Measurements from ENCODE around the gene TMUB2. TPM values are rescaled to one million over a fixed set of nuclear protein-coding genes. Genes with fewer than 3 reads are reported as not detected.

The TMUB2 gene
- total RNA-seq, 2 donors from 2014 or later = 28.1 to 28.8 TPM

GRCh38 chr17:44213403-44214229 lies 26.8 kb downstream of the TMUB2 start:
- Mint-ChIP-seq H3K36me3 (peaks cover 17% of the 10 kb centered on the region), H3K4me3 (no peak overlapping the region), H3K4me1 (ENCODE audit: low read depth in 2 of 2) (peaks cover 43 to 47% of the 10 kb centered on the region in 2 donors), H3K9me3 (no peaks in the 10 kb centered on the region), H3K27me3 (no peaks in the 10 kb centered on the region), H3K27ac (peak overlapping the region; percentile 11 to 15)
- no peak for DNase-seq (ENCODE audit: low spot score)
- no peak for ATAC-seq

- ATAC-seq (no peak), DNase-seq (ENCODE audit: low spot score) (no peak)
- H3K9me3 Mint-ChIP-seq = no peaks in the 10 kb centered on the region
- H3K27me3 Mint-ChIP-seq = no peaks in the 10 kb centered on the region
- peaks cover 42 to 46% of the 10 kb centered on the region in 2 donors for H3K4me1 Mint-ChIP-seq (ENCODE audit: low read depth in 2 of 2)
- peak overlapping the region; percentile 11 to 15 for H3K27ac Mint-ChIP-seq
- H3K36me3 Mint-ChIP-seq = peaks cover 16% of the 10 kb centered on the region
- H3K4me3 Mint-ChIP-seq = no peak overlapping the region
These were observed 27.4 kb downstream of the TMUB2 start for GRCh38 chr17:44214230-44214494.

DNA sequence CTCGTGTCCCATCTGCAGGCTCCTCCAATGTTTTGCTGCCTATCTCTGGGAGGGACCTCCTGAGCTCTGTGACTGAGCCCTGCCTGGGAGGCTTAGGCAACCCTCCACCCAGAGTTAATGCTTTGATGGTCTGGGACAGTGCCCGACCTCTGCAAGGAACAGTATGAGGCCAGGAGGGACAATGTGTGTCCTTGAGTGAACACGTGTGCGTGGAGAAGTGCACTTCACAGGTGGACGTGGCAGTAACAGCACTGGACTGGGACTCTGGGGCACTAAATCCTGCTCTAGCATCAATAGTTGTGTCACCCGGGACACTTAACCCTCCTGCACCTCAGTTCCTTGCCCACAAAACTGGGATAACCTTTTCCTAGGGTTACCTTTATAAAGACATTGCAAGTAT lies 28.1 kb downstream of the TMUB2 start:
- H3K9me3 Mint-ChIP-seq = no peaks in the 10 kb centered on the region
- peaks cover 37 to 39% of the 10 kb centered on the region in 2 donors for H3K4me1 Mint-ChIP-seq (ENCODE audit: low read depth in 2 of 2)
- DNase-seq (ENCODE audit: low spot score) = no peak
- H3K36me3 Mint-ChIP-seq = peaks cover 12% of the 10 kb centered on the region
- H3K27ac Mint-ChIP-seq = peak overlapping the region; percentile 41 to 81
- no peaks in the 10 kb centered on the region for H3K27me3 Mint-ChIP-seq
- ATAC-seq = no peak
- H3K4me3 Mint-ChIP-seq = no peak overlapping the region

DNA sequence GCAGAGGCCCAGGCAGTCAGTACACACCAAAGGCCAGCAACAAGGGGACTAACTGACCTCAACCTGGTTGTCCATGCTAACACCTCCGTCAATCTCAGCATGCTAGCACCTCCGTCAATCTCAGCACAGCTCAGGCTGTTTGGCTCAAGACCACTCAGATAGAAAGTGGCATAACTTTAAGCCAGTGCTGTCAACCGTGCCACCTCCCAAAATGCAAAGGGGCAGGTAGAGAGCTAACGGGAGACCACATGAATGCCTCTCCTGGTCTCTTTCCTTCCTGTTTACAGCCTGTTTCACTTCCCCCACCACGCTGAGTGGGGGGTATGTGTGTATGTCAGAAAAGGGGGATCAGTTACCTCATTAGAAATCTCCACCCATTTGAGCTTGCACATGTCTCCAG lies 29.4 kb downstream of the TMUB2 start:
- no peaks in the 10 kb centered on the region for H3K9me3 Mint-ChIP-seq
- H3K27me3 Mint-ChIP-seq = no peaks in the 10 kb centered on the region
- H3K4me1 Mint-ChIP-seq (ENCODE audit: low read depth in 2 of 2) = peaks cover 32 to 33% of the 10 kb centered on the region in 2 donors
- ATAC-seq (no peak), DNase-seq (ENCODE audit: low spot score) (no peak)
- H3K27ac Mint-ChIP-seq = peak overlapping the region; percentile 39 to 62
- H3K36me3 Mint-ChIP-seq = peaks cover 9% of the 10 kb centered on the region
- peak overlapping the region; percentile 81 for H3K4me3 Mint-ChIP-seq

GRCh38 chr17:44216694-44217093 lies 29.9 kb downstream of the TMUB2 start:
- H3K9me3 Mint-ChIP-seq = no peaks in the 10 kb centered on the region
- H3K36me3 Mint-ChIP-seq = peaks cover 9% of the 10 kb centered on the region
- no peak for DNase-seq (ENCODE audit: low spot score)
- ATAC-seq = no peak
- peaks cover 33 to 38% of the 10 kb centered on the region in 2 donors for H3K4me1 Mint-ChIP-seq (ENCODE audit: low read depth in 2 of 2)
- peak overlapping the region; percentile 39 to 62 for H3K27ac Mint-ChIP-seq
- peak overlapping the region; percentile 81 for H3K4me3 Mint-ChIP-seq
- H3K27me3 Mint-ChIP-seq = no peaks in the 10 kb centered on the region

DNA sequence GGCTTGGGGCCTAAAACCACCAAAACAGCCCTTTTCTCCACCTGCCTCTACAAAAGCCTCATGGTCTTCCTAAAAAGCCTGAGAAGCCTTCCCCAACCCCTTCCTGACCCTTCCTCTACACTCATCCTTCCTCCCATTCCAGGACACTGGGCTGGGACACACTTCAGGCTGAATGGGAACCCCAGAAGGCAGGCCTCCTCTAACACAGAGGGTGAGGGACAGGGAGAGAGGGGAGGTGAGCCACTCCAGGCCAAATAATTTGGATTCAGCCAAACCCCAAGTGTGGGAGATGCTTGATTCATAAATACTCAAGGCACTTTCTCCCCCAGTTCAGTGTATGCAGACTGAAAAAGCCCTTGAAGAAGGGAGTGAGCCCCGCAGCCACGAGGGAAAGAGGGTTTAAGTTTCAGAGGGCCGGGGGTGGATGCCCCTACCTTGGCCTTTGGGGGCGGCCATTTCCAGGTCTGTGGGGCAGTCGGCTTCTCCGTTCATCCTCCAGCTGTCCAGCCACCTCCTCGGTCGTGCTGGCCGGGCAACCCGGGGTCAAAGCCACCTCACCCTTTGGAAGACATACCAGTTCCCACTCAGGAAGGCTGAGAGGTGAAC lies 31.1 kb downstream of the TMUB2 start:
- no peak for ATAC-seq
- no peaks in the 10 kb centered on the region for H3K27me3 Mint-ChIP-seq
- peak overlapping the region; percentile 81 for H3K4me3 Mint-ChIP-seq
- peak overlapping the region; percentile 39 to 62 for H3K27ac Mint-ChIP-seq
- peaks cover 9% of the 10 kb centered on the region for H3K36me3 Mint-ChIP-seq
- DNase-seq (ENCODE audit: low spot score) = no peak
- no peaks in the 10 kb centered on the region for H3K9me3 Mint-ChIP-seq
- H3K4me1 Mint-ChIP-seq (ENCODE audit: low read depth in 2 of 2) = peaks cover 41 to 50% of the 10 kb centered on the region in 2 donors

- peak overlapping the region; percentile 81 for H3K4me3 Mint-ChIP-seq
- peaks cover 9% of the 10 kb centered on the region for H3K36me3 Mint-ChIP-seq
- H3K27me3 Mint-ChIP-seq = no peaks in the 10 kb centered on the region
- peak overlapping the region; percentile 39 to 62 for H3K27ac Mint-ChIP-seq
- H3K9me3 Mint-ChIP-seq = no peaks in the 10 kb centered on the region
- H3K4me1 Mint-ChIP-seq (ENCODE audit: low read depth in 2 of 2) = peaks cover 43 to 49% of the 10 kb centered on the region in 2 donors
- DNase-seq (ENCODE audit: low spot score) = peak; percentile 91
- peak; percentile 78 to 86 for ATAC-seq
These were observed 31.8 kb downstream of the TMUB2 start for GRCh38 chr17:44218344-44219107.

- peaks cover 39 to 43% of the 10 kb centered on the region in 2 donors for H3K4me1 Mint-ChIP-seq (ENCODE audit: low read depth in 2 of 2)
- DNase-seq (ENCODE audit: low spot score) = peak; percentile 79
- no peaks in the 10 kb centered on the region for H3K9me3 Mint-ChIP-seq
- H3K4me3 Mint-ChIP-seq = no peak overlapping the region
- H3K27me3 Mint-ChIP-seq = no peaks in the 10 kb centered on the region
- H3K36me3 Mint-ChIP-seq = peaks cover 9% of the 10 kb centered on the region
- no peak overlapping the region for H3K27ac Mint-ChIP-seq
- ATAC-seq = peak; percentile 67 to 77
These were observed 32.4 kb downstream of the TMUB2 start for GRCh38 chr17:44219108-44219615.

GRCh38 chr17:44219616-44220212 lies 32.9 kb downstream of the TMUB2 start, which contains the start of gene UBTF:
Gene UBTF, minus strand, starts transcription at chr17:44219675. Its CDS starts 1,446 bp downstream, at chr17:44218229.
- Mint-ChIP-seq H3K4me1 (ENCODE audit: low read depth in 2 of 2) (peaks cover 36 to 39% of the 10 kb centered on the region in 2 donors), H3K9me3 (no peaks in the 10 kb centered on the region), H3K27me3 (no peaks in the 10 kb centered on the region), H3K27ac (peak within 1 kb of the TSS; percentile 80 to 90), H3K36me3 (peaks cover 6% of the 10 kb centered on the region), H3K4me3 (peak within 1 kb of the TSS; percentile 98)
- DNase-seq (ENCODE audit: low spot score) (no peak), ATAC-seq (peak; percentile 8 to 21)

DNA sequence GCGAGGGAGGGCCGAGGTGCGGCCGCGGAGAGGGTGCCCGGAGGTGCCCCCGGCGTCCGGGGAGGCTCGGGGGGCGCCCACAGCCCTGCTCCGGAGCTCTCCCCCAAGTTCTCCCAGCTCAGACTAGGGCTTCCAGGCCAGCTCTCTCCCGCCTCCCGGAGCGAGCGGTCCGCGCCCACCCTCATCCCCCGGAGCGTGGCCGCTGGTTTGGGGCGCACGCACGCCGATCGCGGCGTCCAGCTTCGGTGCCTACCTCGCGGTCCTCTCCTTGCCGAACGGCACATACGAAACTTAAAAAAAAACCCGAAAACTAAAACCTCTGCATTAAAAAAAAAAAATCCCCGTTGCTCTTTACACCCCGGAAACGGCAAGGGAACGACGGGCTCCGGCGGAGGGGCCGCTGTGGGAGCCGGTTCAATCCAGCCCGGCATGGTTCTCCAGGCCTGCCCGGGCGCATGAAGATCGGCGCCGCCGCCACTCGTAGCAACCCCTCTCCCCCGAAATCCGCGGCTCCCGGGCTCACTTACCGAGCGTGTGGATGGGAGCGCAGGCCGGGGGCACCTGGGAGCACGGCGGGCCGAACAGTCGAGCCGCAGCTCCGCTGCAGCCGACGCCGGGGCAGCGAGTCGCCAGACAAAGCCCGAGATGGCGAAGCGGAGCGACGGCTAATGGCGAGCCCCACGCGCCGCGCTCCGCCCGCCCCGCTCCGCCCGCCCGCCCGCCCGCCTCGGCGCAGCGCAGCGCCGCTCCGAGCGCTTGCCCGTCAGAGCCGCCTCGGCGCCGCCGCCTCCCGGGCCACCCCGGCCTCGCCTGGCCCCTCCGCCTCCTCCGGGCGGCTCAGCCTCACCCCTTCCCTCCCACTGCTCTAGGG lies 33.7 kb downstream of the TMUB2 start:
- H3K27me3 Mint-ChIP-seq = no peaks in the 10 kb centered on the region
- H3K27ac Mint-ChIP-seq = peak overlapping the region; percentile 80 to 90
- peak overlapping the region; percentile 98 for H3K4me3 Mint-ChIP-seq
- no peaks in the 10 kb centered on the region for H3K9me3 Mint-ChIP-seq
- H3K36me3 Mint-ChIP-seq = no peaks in the 10 kb centered on the region
- DNase-seq (ENCODE audit: low spot score) = no peak
- peaks cover 31 to 34% of the 10 kb centered on the region in 2 donors for H3K4me1 Mint-ChIP-seq (ENCODE audit: low read depth in 2 of 2)
- peak; percentile 2 to 21 for ATAC-seq

GRCh38 chr17:44221084-44221861 lies 34.5 kb downstream of the TMUB2 start:
- DNase-seq (ENCODE audit: low spot score) = peak; percentile 73

DNA sequence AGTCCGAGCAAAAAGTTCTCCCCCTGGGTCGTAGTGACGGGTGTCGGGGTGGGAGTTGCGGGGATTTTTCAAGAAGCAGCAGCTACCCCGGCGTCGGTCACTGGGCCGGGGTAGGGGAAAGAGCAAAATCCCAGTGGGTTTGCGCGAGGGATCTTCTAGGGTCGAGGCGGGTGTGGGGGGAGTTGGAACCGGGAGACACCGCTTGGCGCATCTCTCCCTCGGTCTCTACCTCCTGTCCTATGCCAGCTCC lies 35.0 kb downstream of the TMUB2 start:
- Mint-ChIP-seq H3K4me3 (peak overlapping the region; percentile 98), H3K4me1 (ENCODE audit: low read depth in 2 of 2) (peaks cover 26 to 29% of the 10 kb centered on the region in 2 donors), H3K9me3 (no peaks in the 10 kb centered on the region), H3K36me3 (no peaks in the 10 kb centered on the region), H3K27me3 (no peaks in the 10 kb centered on the region), H3K27ac (peak overlapping the region; percentile 90 to 92)
- ATAC-seq (no peak), DNase-seq (ENCODE audit: low spot score) (no peak)

More at GRCh38 chr17:44221084-44221861, 34.5 kb downstream of the TMUB2 start:
- peak overlapping the region; percentile 98 for H3K4me3 Mint-ChIP-seq
- no peaks in the 10 kb centered on the region for H3K36me3 Mint-ChIP-seq
- H3K4me1 Mint-ChIP-seq (ENCODE audit: low read depth in 2 of 2) = peaks cover 28 to 34% of the 10 kb centered on the region in 2 donors
- peak overlapping the region; percentile 90 to 92 for H3K27ac Mint-ChIP-seq
- no peaks in the 10 kb centered on the region for H3K9me3 Mint-ChIP-seq
- ATAC-seq = peak; percentile 45 to 62
- no peaks in the 10 kb centered on the region for H3K27me3 Mint-ChIP-seq

Data from natural killer cell treated with Interleukin-12 subunit alpha and Interleukin-12 subunit beta and Interleukin-15 and Interleukin-18, amount 100 ng/mL, for 72 hours (primary cell).